H1 (cell line): ENCODE data around the gene TENT5A. TPM values are rescaled to one million over a fixed set of nuclear protein-coding genes. Genes with fewer than 3 reads are reported as not detected.

ENCODE experiments used
- CTCF ChIA-PET: fragments of 300-600 bp; sonication (Branson Sonifier 250); formaldehyde crosslinking; loops from one replicate; lab custom pipeline; 2021; ENCODE audit not compliant: partially characterized antibody; lab: Charles Lee
- POLR2A ChIA-PET: fragments of 300-600 bp; sonication (Branson Sonifier 250); formaldehyde crosslinking; loops from one replicate; lab custom pipeline; 2021; ENCODE audit warnings: inconsistent platforms; ENCODE audit not compliant: partially characterized antibody; lab: Charles Lee
- DNase-seq, 2 experiments: peaks; one replicate each; pipeline versions ENCODE4 v3.0.0 to v3.0.0-alpha.2; 2010 to 2022; ENCODE audit warnings: low spot score in 2 of 2, low read depth in 1 of 2, mixed read lengths in 1 of 2
- FAIRE-seq: peaks from 2 replicates; lab custom pipeline; 2011; peaks lifted over from hg19 to GRCh38; lab: Jason Lieb, UNC
- H2AFZ ChIP-seq: 2 replicates; pipeline ENCODE4 v1.8.1; 2012; ENCODE audit warnings: low read length, inconsistent platforms
- H2AK5ac ChIP-seq: 2 replicates; pipeline ENCODE4 v1.6.1; 2013; ENCODE audit warnings: low read depth, low read length
- H2BK120ac ChIP-seq: replicated peaks from 2 replicates; pipeline ENCODE3; 2013; ENCODE audit warnings: low read depth, low read length, inconsistent platforms
- H2BK12ac ChIP-seq: 2 replicates; pipeline ENCODE4 v1.6.1; 2013; ENCODE audit warnings: low read depth, low read length
- H2BK15ac ChIP-seq: 2 replicates; pipeline ENCODE4 v1.6.1; 2013; ENCODE audit warnings: low read length
- H2BK20ac ChIP-seq: 2 replicates; pipeline ENCODE4 v1.6.1; 2013; ENCODE audit warnings: low read length
- H2BK5ac ChIP-seq: 2 replicates; pipeline ENCODE4 v1.6.1; 2013; ENCODE audit warnings: low read depth, low read length
- H3K14ac ChIP-seq: 2 replicates; pipeline ENCODE4 v1.6.1; 2013; ENCODE audit warnings: inconsistent platforms; ENCODE audit not compliant: insufficient read length
- H3K18ac ChIP-seq: 2 replicates; pipeline ENCODE4 v1.6.1; 2013; ENCODE audit warnings: low read length; ENCODE audit errors: extremely low read depth
- H3K23ac ChIP-seq: 2 replicates; pipeline ENCODE4 v1.6.1; 2013; ENCODE audit warnings: inconsistent platforms; ENCODE audit not compliant: insufficient read length
- H3K23me2 ChIP-seq: 2 replicates; pipeline ENCODE4 v1.6.1; 2013; ENCODE audit warnings: low read depth, low read length
- H3K27ac ChIP-seq: 2 replicates; pipeline ENCODE4 v1.6.1; 2011; ENCODE audit warnings: low read depth, low read length, inconsistent platforms
- H3K27me3 ChIP-seq, 4 experiments: replicated peaks in 1 of 4; 1 replicate in 1 of 4; 2 replicates in 3 of 4; pipeline versions ENCODE4 v1.6.1 to v1.8.1; 2011 to 2013; ENCODE audit warnings: low read length in 3 of 4, mild to moderate bottlenecking in 3 of 4, inconsistent platforms in 2 of 4, mixed read lengths in 2 of 4, moderate library complexity in 1 of 4; ENCODE audit not compliant: control insufficient read depth in 3 of 4, insufficient read depth in 3 of 4; ENCODE audit errors: extremely low read depth in 1 of 4
- H3K36me3 ChIP-seq, 4 experiments: 2 replicates each; pipeline versions ENCODE4 v1.6.1 to v1.8.1; 2011 to 2013; ENCODE audit warnings: mild to moderate bottlenecking in 4 of 4, low read length in 3 of 4, moderate library complexity in 2 of 4, control low read depth in 1 of 4, inconsistent platforms in 1 of 4; ENCODE audit not compliant: insufficient read depth in 4 of 4, control insufficient read depth in 2 of 4
- H3K4ac ChIP-seq: replicated peaks from 2 replicates; pipeline ENCODE3; 2013; ENCODE audit warnings: low read length, low read depth, mixed read lengths, inconsistent platforms; ENCODE audit not compliant: insufficient read length
- H3K4me1 ChIP-seq, 4 experiments: replicated peaks in 1 of 4; 1 replicate in 1 of 4; 2 replicates in 3 of 4; pipeline versions ENCODE4 v1.6.1 to v1.8.1; 2011 to 2013; ENCODE audit warnings: low read length in 3 of 4, inconsistent platforms in 2 of 4, mixed read lengths in 1 of 4; ENCODE audit not compliant: insufficient read depth in 4 of 4, control insufficient read depth in 3 of 4
- H3K4me2 ChIP-seq, 2 experiments: 2 replicates each; pipeline versions ENCODE4 v1.6.1 to v1.8.1; 2011 to 2013; ENCODE audit warnings: low read depth in 2 of 2, low read length in 2 of 2, control low read depth in 1 of 2, inconsistent platforms in 1 of 2, mild to moderate bottlenecking in 1 of 2; ENCODE audit not compliant: insufficient read depth in 1 of 2
- H3K4me3 ChIP-seq, 4 experiments: fragments of 200-600, 300-600 bp in 1 of 4; sonication (generic), shearing (Covaris generic), sonication (Bioruptor Twin) in 1 of 4; 2 replicates each; pipeline versions ENCODE4 v1.5.1 to v1.8.1; 2011 to 2016; ENCODE audit warnings: low read length in 4 of 4, low read depth in 3 of 4, control low read depth in 2 of 4, inconsistent platforms in 2 of 4, mild to moderate bottlenecking in 2 of 4, mixed read lengths in 1 of 4, moderate library complexity in 1 of 4; ENCODE audit not compliant: insufficient read depth in 2 of 4; ENCODE audit errors: extremely low read depth in 1 of 4
- H3K56ac ChIP-seq: replicated peaks from 2 replicates; pipeline ENCODE3; 2013; ENCODE audit warnings: low read depth, mild to moderate bottlenecking, mixed read lengths, low read length, inconsistent platforms; ENCODE audit not compliant: insufficient read length
- H3K79me1 ChIP-seq: 2 replicates; pipeline ENCODE4 v1.6.1; 2013; ENCODE audit warnings: low read depth, low read length, control low read depth
- H3K79me2 ChIP-seq, 2 experiments: 2 replicates each; pipeline versions ENCODE4 v1.6.1 to v1.8.1; 2012 to 2013; ENCODE audit warnings: low read length in 2 of 2, mild to moderate bottlenecking in 2 of 2, inconsistent platforms in 1 of 2; ENCODE audit not compliant: insufficient read depth in 2 of 2, control insufficient read depth in 1 of 2
- H3K9ac ChIP-seq, 4 experiments: replicated peaks in 1 of 4; 1 replicate in 1 of 4; 2 replicates in 3 of 4; pipeline versions ENCODE4 v1.6.1 to v1.8.1; 2011 to 2013; ENCODE audit warnings: low read depth in 3 of 4, low read length in 3 of 4, control low read depth in 2 of 4, mild to moderate bottlenecking in 2 of 4, moderate library complexity in 2 of 4, inconsistent platforms in 1 of 4; ENCODE audit errors: extremely low read depth in 1 of 4
- H3K9me3 ChIP-seq, 2 experiments: 2 replicates each; pipeline versions ENCODE4 v1.6.1 to v1.8.1; 2012 to 2013; ENCODE audit warnings: mild to moderate bottlenecking in 2 of 2, moderate library complexity in 2 of 2, control low read depth in 1 of 2, inconsistent platforms in 1 of 2, low read depth in 1 of 2, low read length in 1 of 2, mixed read lengths in 1 of 2; ENCODE audit not compliant: insufficient read depth in 2 of 2
- H4K20me1 ChIP-seq, 2 experiments: replicated peaks in 1 of 2; 2 replicates each; pipeline versions ENCODE3 to v1.8.1; 2011 to 2013; ENCODE audit warnings: inconsistent platforms in 2 of 2, low read length in 2 of 2, mild to moderate bottlenecking in 1 of 2; ENCODE audit not compliant: insufficient read depth in 2 of 2, control insufficient read depth in 1 of 2
- H4K5ac ChIP-seq: 2 replicates; pipeline ENCODE4 v1.6.1; 2013; ENCODE audit warnings: low read length, low read depth, mixed read lengths, inconsistent platforms; ENCODE audit not compliant: insufficient read length
- H4K8ac ChIP-seq: 2 replicates; pipeline ENCODE4 v1.8.0; 2013; ENCODE audit warnings: mild to moderate bottlenecking, moderate library complexity, low read length, inconsistent platforms; ENCODE audit not compliant: insufficient read depth; ENCODE audit errors: extremely low read depth
- H4K91ac ChIP-seq: replicated peaks from 2 replicates; pipeline ENCODE3; 2013; ENCODE audit warnings: low read length, mixed read lengths, inconsistent platforms; ENCODE audit not compliant: insufficient read length
- BCL11A ChIP-seq, 2 experiments: IDR thresholded peaks; one replicate each; pipeline ENCODE4 v1.6.1; 2011; ENCODE audit warnings: low read depth in 2 of 2, low read length in 2 of 2, mild to moderate bottlenecking in 2 of 2
- JUN ChIP-seq: IDR thresholded peaks from 2 replicates; pipeline ENCODE4 v1.6.1; 2011; ENCODE audit warnings: low read depth, mild to moderate bottlenecking, improper control_type of control experiment, low read length
- KDM4A ChIP-seq: IDR thresholded peaks from one replicate; pipeline ENCODE4 v1.7.1; 2012; ENCODE audit warnings: low read depth, mild to moderate bottlenecking, moderate library complexity, low read length, inconsistent platforms; ENCODE audit not compliant: severe bottlenecking
- NRF1 ChIP-seq: IDR thresholded peaks from 2 replicates; pipeline ENCODE4 v1.6.1; 2011; ENCODE audit warnings: mild to moderate bottlenecking, low read depth, low read length, improper control_type of control experiment
- SIN3A ChIP-seq, 2 experiments: IDR thresholded peaks in 1 of 2; conservative IDR thresholded peaks in 1 of 2; 2 replicates each; pipeline ENCODE4 v1.6.1; 2011 to 2012; ENCODE audit warnings: low read length in 2 of 2, improper control_type of control experiment in 1 of 2, low read depth in 1 of 2, mild to moderate bottlenecking in 1 of 2
- SP4 ChIP-seq: IDR thresholded peaks from 2 replicates; pipeline ENCODE4 v1.6.1; 2012; ENCODE audit warnings: low read length, inconsistent platforms
- SRF ChIP-seq: IDR thresholded peaks from 2 replicates; pipeline ENCODE4 v1.6.1; 2011; ENCODE audit warnings: mild to moderate bottlenecking, low read depth, low read length, moderate library complexity
- SUZ12 ChIP-seq: fragments of 200-600 bp; sonication (generic); IDR thresholded peaks from 2 replicates; pipeline ENCODE4 v1.6.1; 2012; ENCODE audit warnings: mild to moderate bottlenecking, inconsistent platforms, low read length, moderate library complexity, mixed read lengths
- TAF1 ChIP-seq: IDR thresholded peaks from 2 replicates; pipeline ENCODE4 v1.6.1; 2011; ENCODE audit warnings: mild to moderate bottlenecking, low read depth, low read length
- YY1 ChIP-seq: IDR thresholded peaks from 2 replicates; pipeline ENCODE4 v1.6.1; 2011; ENCODE audit warnings: low read depth, mild to moderate bottlenecking, low read length
- WGBS, 2 experiments: shearing (Covaris generic) in 1 of 2; methylation state at CpG; one replicate each; pipeline versions ENCODE4 v1.1.6 to v1.1.7; 2013 to 2015; ENCODE audit warnings: low lambda C conversion rate in 2 of 2, mixed read lengths in 2 of 2, inconsistent platforms in 1 of 2, low coverage in 1 of 2, missing lambda C conversion rate in 1 of 2; ENCODE audit not compliant: insufficient replicate concordance in 2 of 2, insufficient coverage in 1 of 2, insufficient read length in 1 of 2; ENCODE audit errors: extremely low coverage in 1 of 2, missing lambda C conversion rate in 1 of 2; 5-methylcytosine and 5-hydroxymethylcytosine counted together
- polyA plus RNA-seq, 7 experiments: library from polyadenylated mRNA; depleted of rRNA in 3 of 7; stranded (reverse) in 5 of 7; unstranded in 2 of 7; fragments of >200 nt in 5 of 7; fragments of 200-250 nt in 2 of 7; gene quantifications; 1 replicate in 5 of 7; 2 replicates in 1 of 7; 4 replicates in 1 of 7; pipeline versions ENCODE4 v1.2.1 to v1.2.3, GENCODE V29; 2011 to 2013; ENCODE audit warnings: missing spikeins in 2 of 7, mixed read lengths in 2 of 7
- total RNA-seq: library from RNA; stranded (reverse); fragmentation: NEBNext Ultra II Directional; extraction: Animal tissue kit (Norgen Biotek cat#: 25700); gene quantifications from 2 replicates; pipeline ENCODE4 v1.2.1, GENCODE V29; 2021
- TF ChIP-seq, protein P1 (sequence below), 3 experiments: IDR thresholded peaks; 1 replicate in 2 of 3; 2 replicates in 1 of 3; pipeline versions ENCODE4 v1.5.1 to v1.6.1; 2011; ENCODE audit warnings: low read length in 3 of 3, mild to moderate bottlenecking in 3 of 3, inconsistent platforms in 2 of 3, low read depth in 1 of 3, moderate library complexity in 1 of 3; ENCODE audit not compliant: insufficient read depth in 1 of 3; ENCODE audit errors: control extremely low read depth in 1 of 3
- TF ChIP-seq, protein P2 (sequence below): IDR thresholded peaks from 2 replicates; pipeline ENCODE4 v1.6.1; 2011; ENCODE audit warnings: low read depth, mild to moderate bottlenecking, low read length; ENCODE audit not compliant: insufficient read depth

The TENT5A gene
- total and polyA plus RNA-seq, 2 of the 8 experiments (the other 6 are each of a cell fraction or from before 2014, with no cell fraction given) = 0.91 to 2.9 TPM

GRCh38 chr6:81761197-81761596, 8.7 kb upstream of the TENT5A start:
- no peak overlapping the region for H2BK5ac ChIP-seq
- DNase-seq (no peak), FAIRE-seq (no peak)
- no peaks in the 10 kb centered on the region for H3K79me2 ChIP-seq
- no peak overlapping the region for H2AFZ ChIP-seq
- no peaks in the 10 kb centered on the region; the same call in 1 of the 2 replicates for H3K23me2 ChIP-seq
- no peaks in the 10 kb centered on the region for H4K20me1 ChIP-seq
- no peak overlapping the region for H4K5ac ChIP-seq
- no peak overlapping the region for H3K4me2 ChIP-seq
- H3K4me1 ChIP-seq = peaks cover 2 to 4% (median 3%) of the 10 kb centered on the region in 4 experiments; a peak in 1 of 7 replicates
- POLR2A ChIA-PET = no interaction called here
- H3K36me3 ChIP-seq = no peaks in the 10 kb centered on the region
- no peaks in the 10 kb centered on the region for H3K27me3 ChIP-seq
- no peak overlapping the region for H2BK15ac ChIP-seq
- no peaks in the 10 kb centered on the region for H3K9me3 ChIP-seq
- CTCF ChIA-PET = no interaction called here
- no peak overlapping the region for H2BK12ac ChIP-seq
- no peaks in the 10 kb centered on the region for H3K79me1 ChIP-seq
- H3K9ac ChIP-seq = no peak overlapping the region
- no peak overlapping the region for H3K18ac ChIP-seq
- H3K4me3 ChIP-seq = no peak overlapping the region
- H3K27ac ChIP-seq = no peak overlapping the region
- no peak overlapping the region for H4K8ac ChIP-seq
- no peak overlapping the region for H3K23ac ChIP-seq
- no peak overlapping the region for H2AK5ac ChIP-seq
- no peak overlapping the region for H4K91ac ChIP-seq
- WGBS, 2 experiments = 95% methylated on average over 1 of the region's 1 CpG; no CpG with 5 or more reads in 1 of the 2 experiments
- H2BK120ac ChIP-seq = no peak overlapping the region
- H3K56ac ChIP-seq = no peak overlapping the region
- no peak overlapping the region for H2BK20ac ChIP-seq
- no peak overlapping the region for H3K14ac ChIP-seq
- H3K4ac ChIP-seq = no peak overlapping the region
- TF ChIP-seq, protein P1, sequence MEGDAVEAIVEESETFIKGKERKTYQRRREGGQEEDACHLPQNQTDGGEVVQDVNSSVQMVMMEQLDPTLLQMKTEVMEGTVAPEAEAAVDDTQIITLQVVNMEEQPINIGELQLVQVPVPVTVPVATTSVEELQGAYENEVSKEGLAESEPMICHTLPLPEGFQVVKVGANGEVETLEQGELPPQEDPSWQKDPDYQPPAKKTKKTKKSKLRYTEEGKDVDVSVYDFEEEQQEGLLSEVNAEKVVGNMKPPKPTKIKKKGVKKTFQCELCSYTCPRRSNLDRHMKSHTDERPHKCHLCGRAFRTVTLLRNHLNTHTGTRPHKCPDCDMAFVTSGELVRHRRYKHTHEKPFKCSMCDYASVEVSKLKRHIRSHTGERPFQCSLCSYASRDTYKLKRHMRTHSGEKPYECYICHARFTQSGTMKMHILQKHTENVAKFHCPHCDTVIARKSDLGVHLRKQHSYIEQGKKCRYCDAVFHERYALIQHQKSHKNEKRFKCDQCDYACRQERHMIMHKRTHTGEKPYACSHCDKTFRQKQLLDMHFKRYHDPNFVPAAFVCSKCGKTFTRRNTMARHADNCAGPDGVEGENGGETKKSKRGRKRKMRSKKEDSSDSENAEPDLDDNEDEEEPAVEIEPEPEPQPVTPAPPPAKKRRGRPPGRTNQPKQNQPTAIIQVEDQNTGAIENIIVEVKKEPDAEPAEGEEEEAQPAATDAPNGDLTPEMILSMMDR (IDR thresholded peaks at IDR 0.05; ENCODE audit: control extremely low read depth in 1 of 3, insufficient read depth in 1 of 3, low read depth in 1 of 3, low read length in 3 of 3) = no peak
- no peak for TF ChIP-seq JUN
- TF ChIP-seq NRF1 = no peak
- TF ChIP-seq, protein P2, sequence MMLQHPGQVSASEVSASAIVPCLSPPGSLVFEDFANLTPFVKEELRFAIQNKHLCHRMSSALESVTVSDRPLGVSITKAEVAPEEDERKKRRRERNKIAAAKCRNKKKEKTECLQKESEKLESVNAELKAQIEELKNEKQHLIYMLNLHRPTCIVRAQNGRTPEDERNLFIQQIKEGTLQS = no peak
- TF ChIP-seq SUZ12 = no peak
- no peak for TF ChIP-seq KDM4A
- no peak for TF ChIP-seq SIN3A (conservative IDR thresholded peaks at IDR 0.05 in 1 of 2, IDR thresholded peaks at IDR 0.05 in 1 of 2; ENCODE audit: low read depth in 1 of 2, low read length in 2 of 2)
- TF ChIP-seq SP4 = no peak
- TF ChIP-seq TAF1 = no peak
- no peak for TF ChIP-seq YY1
- TF ChIP-seq BCL11A (IDR thresholded peaks at IDR 0.05; ENCODE audit: low read depth in 2 of 2, low read length in 2 of 2) = no peak
- TF ChIP-seq SRF = no peak
